ENCODE data around the gene GPRC5C. TPM values are rescaled to one million over a fixed set of nuclear protein-coding genes. Genes with fewer than 3 reads are reported as not detected.

GPRC5C gene
- total and polyA plus RNA-seq, 8 donors: 47.3 to 107 (median 54.1) TPM

DNA sequence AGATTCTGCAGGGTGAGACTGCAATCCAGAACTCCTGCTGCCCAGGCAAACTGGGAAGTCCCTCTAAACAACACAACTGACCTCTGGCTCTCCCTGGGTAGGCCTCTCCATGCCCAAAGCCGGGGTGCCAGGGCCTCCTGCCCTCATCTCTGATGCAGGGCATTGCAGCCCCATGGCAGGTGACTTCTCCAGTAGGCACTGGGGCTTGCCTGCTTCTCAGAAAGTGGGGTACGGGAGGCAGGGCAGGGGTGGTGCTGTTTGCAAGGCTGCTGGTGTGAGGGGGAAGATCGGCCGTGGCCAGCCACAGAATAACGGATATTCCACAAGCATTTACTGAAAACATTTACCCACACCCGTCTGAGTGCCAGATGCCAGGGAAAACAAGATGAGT, 4.1 kb upstream of the GPRC5C start:
- DNase-seq (no peak), ATAC-seq (no peak)
- intact Hi-C loops (cut with DNase I): no loop called here
- H3K9me3 ChIP-seq: no peaks in the 10 kb centered on the region
- no peak overlapping the region for H3K4me3 ChIP-seq
- peak overlapping the region; percentile 33 to 66 for H3K27ac ChIP-seq
- peaks cover 11 to 54% of the 10 kb centered on the region in 2 donors for H3K27me3 ChIP-seq
- peaks cover 18 to 33% of the 10 kb centered on the region in 2 donors for H3K4me1 ChIP-seq
- TF ChIP-seq, protein P1, sequence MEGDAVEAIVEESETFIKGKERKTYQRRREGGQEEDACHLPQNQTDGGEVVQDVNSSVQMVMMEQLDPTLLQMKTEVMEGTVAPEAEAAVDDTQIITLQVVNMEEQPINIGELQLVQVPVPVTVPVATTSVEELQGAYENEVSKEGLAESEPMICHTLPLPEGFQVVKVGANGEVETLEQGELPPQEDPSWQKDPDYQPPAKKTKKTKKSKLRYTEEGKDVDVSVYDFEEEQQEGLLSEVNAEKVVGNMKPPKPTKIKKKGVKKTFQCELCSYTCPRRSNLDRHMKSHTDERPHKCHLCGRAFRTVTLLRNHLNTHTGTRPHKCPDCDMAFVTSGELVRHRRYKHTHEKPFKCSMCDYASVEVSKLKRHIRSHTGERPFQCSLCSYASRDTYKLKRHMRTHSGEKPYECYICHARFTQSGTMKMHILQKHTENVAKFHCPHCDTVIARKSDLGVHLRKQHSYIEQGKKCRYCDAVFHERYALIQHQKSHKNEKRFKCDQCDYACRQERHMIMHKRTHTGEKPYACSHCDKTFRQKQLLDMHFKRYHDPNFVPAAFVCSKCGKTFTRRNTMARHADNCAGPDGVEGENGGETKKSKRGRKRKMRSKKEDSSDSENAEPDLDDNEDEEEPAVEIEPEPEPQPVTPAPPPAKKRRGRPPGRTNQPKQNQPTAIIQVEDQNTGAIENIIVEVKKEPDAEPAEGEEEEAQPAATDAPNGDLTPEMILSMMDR (IDR thresholded peaks at IDR 0.05): no peak
- H3K36me3 ChIP-seq: no peaks in the 10 kb centered on the region

DNA sequence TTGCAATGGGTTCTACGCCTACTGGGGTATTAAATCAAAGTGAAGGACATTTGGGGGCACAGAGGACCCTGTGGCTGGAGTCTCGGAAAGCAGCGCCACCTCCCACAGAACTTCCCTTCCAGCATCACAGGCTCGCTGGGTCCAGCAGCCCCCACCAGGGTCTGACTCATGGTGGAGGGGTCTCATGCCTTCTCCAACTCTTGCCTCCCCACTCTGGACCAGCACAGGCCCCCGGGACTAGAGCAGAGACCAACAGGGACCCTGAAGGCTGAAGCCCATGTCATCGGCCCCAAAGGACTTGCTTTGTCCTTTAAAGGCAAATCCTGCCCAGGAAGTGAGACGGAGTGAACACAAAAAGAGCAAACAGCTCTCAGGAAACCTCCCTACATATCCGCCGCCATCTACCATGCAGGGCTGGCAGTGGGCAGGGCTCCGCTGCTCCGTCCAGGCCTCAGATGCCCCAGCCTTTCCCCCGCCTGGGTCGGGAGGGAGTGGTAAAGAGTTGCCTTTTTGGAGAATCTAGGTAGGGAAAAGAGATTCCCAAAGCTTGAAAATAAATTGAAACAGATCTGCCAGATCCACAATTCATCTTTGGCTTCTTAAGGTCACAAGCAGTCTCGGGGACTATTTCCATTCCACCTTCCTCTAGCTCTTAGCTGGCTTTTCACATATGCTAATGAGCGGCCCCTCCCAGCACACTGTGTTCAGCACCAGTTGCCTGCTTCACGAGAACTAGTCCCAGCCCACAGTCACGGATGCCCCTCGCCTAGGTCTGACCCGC, 2.1 kb upstream of the GPRC5C start:
- Histone ChIP-seq H3K4me3 (peak overlapping the region in 1 of 2 donors; percentile 49), H3K27ac (peak overlapping the region; percentile 78 to 93), H3K4me1 (peaks cover 18 to 35% of the 10 kb centered on the region in 2 donors), H3K9me3 (no peaks in the 10 kb centered on the region), H3K27me3 (peaks cover 11 to 69% of the 10 kb centered on the region in 2 donors), H3K36me3 (no peaks in the 10 kb centered on the region)
- intact Hi-C loops (cut with DNase I): no loop called here
- peak; percentile 48 for ATAC-seq
- TF ChIP-seq, protein P1 (IDR thresholded peaks at IDR 0.05): no peak
- DNase-seq: peak in 2 of 4 donors; percentile 13 to 65

DNA sequence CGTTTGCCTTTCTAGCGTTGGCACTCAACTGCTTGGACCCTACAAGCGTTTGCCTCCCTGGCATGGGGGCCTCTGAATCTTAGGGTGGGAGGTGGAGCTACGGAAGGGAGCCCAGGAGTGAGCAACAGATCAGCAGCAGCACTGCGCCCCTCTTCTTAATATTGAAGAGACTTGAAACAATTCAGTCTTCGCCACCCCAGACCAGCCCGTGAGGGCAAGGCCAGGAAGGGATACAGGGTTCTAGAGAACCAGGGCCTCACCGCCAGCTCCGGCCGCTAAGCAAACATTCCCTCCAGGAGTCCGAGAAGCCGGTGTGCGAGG, 1.5 kb upstream of the GPRC5C start:
- intact Hi-C loops (cut with DNase I): no loop called here
- Histone ChIP-seq H3K27me3 (peaks cover 11 to 74% of the 10 kb centered on the region in 2 donors), H3K4me1 (peaks cover 18 to 35% of the 10 kb centered on the region in 2 donors), H3K9me3 (no peaks in the 10 kb centered on the region), H3K36me3 (no peaks in the 10 kb centered on the region), H3K4me3 (peak overlapping the region in 1 of 2 donors; percentile 49), H3K27ac (peak overlapping the region; percentile 78 to 93)
- TF ChIP-seq, protein P1 (IDR thresholded peaks at IDR 0.05): no peak
- DNase-seq (peak in 1 of 4 donors; percentile 33), ATAC-seq (no peak)

DNA sequence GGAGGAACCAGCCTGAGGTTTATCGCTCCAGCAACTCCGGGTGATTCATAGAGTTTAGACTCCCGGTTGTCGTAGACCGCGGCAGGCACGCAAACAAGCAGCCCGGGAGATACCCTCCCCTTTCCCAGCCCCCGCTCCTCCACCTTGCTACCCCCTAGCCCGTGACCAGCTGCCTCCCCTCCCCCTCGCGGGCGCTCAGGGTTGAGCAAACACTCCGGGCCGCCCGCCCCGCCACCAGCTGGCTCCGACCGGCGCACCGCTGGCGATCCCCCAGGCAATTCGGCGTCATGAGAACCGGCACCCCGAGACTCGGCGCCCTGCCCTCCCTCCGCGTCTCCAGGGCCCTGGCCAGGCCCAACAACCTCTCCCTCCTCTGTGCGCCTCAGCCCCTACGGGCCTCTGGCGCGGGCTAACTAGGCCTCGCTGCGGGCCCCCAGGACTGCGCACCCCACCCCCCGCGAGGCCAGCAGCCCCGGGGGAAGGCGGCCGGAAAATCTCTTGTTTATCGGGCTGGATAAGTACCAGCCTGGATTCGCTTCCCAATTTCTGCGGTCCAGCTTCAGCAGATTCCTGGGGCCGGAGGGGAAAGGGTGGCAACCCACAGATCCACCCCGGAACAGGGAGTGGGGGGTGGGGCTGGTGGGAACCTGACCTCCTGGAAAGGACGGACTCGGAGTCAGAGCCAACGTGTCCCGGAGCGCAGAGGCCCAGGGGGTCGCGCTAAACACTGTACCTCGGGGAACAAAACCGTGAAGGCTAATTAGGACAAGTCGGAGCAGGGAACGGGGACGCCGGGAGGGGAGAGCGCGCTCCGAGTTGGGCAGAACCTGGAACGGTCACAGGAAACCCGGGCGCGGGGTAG, 951 bp upstream of the GPRC5C start:
- H3K27me3 ChIP-seq: peaks cover 11 to 74% of the 10 kb centered on the region in 2 donors
- peak; percentile 72 for ATAC-seq
- peak; percentile 88 to 94 (median 90) for DNase-seq
- peak overlapping the region; percentile 78 to 93 for H3K27ac ChIP-seq
- intact Hi-C loops (cut with DNase I): no loop called here
- no peaks in the 10 kb centered on the region for H3K9me3 ChIP-seq
- peaks cover 18 to 35% of the 10 kb centered on the region in 2 donors for H3K4me1 ChIP-seq
- TF ChIP-seq, protein P1 (IDR thresholded peaks at IDR 0.05): no peak
- no peaks in the 10 kb centered on the region for H3K36me3 ChIP-seq
- H3K4me3 ChIP-seq: peak overlapping the region; percentile 49 to 58

DNA sequence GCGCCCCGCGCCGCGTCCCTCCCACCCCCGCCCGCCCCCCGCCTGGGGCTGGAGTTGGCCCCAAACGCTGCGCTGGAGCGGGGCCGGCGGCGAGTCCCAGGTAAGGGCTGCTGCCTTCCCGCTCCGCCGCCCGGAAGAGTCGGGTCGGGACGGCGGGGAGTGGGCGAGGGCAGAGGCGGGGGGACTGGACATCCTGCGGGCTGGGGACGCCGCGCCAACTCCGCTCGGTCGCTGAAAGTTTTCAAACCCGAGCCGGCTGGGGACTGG, 469 bp downstream of the GPRC5C start:
- ATAC-seq (no peak), DNase-seq (peak in 2 of 4 donors; percentile 38 to 69)
- peak overlapping the region; percentile 49 to 58 for H3K4me3 ChIP-seq
- H3K4me1 ChIP-seq: peaks cover 18 to 35% of the 10 kb centered on the region in 2 donors
- H3K36me3 ChIP-seq: no peaks in the 10 kb centered on the region
- H3K27ac ChIP-seq: peak overlapping the region; percentile 63 to 93
- TF ChIP-seq, protein P1 (IDR thresholded peaks at IDR 0.05): no peak
- intact Hi-C loops (cut with DNase I): no loop called here
- peaks cover 11 to 74% of the 10 kb centered on the region in 2 donors for H3K27me3 ChIP-seq
- peaks cover 0 to 4% of the 10 kb centered on the region in 2 donors for H3K9me3 ChIP-seq
